SK-N-SH treated with all-trans-retinoic acid at 6 μM for 48 hours (cell line): ENCODE results near the gene GRN.

Experiments used
- ATAC-seq: fragments of 200-7000 bp; cut with Tn5 transposase; 3 replicates; pipeline ENCODE4 v1.9.1; 2020; ENCODE audit warnings: mild to moderate bottlenecking, moderate library complexity
- ARNTL ChIP-seq: fragments of 450-650 bp; formaldehyde crosslinking; IDR thresholded peaks from 2 replicates; pipeline ENCODE4 v1.5.0; 2020; ENCODE audit warnings: low read depth, mild to moderate bottlenecking, moderate library complexity, borderline replicate concordance
- BACH2 ChIP-seq: fragments of 250-450 bp; sonication (Bioruptor Pico); IDR thresholded peaks from 2 replicates; pipeline ENCODE4 v1.9.0; 2021; ENCODE audit warnings: mild to moderate bottlenecking, borderline replicate concordance
- CREB5 ChIP-seq: fragments of 250-450 bp; sonication (Bioruptor Pico); IDR thresholded peaks from 2 replicates; pipeline ENCODE4 v1.5.1; 2020; ENCODE audit warnings: low read depth, mild to moderate bottlenecking, moderate library complexity
- CSDC2 ChIP-seq: fragments of 250-450 bp; sonication (Bioruptor Pico); IDR thresholded peaks from 2 replicates; pipeline ENCODE4 v1.5.0; 2020; ENCODE audit warnings: mild to moderate bottlenecking, moderate library complexity
- CSRNP3 ChIP-seq: fragments of 250-450 bp; sonication (Bioruptor Pico); IDR thresholded peaks from 2 replicates; pipeline ENCODE4 v1.5.1; 2021; ENCODE audit warnings: mild to moderate bottlenecking, moderate library complexity
- ESRRG ChIP-seq: fragments of 250-450 bp; sonication (Bioruptor Pico); IDR thresholded peaks from 2 replicates; pipeline ENCODE4 v1.6.1; 2021; ENCODE audit warnings: mild to moderate bottlenecking
- GLIS3 ChIP-seq: fragments of 250-450 bp; sonication (Bioruptor Pico); IDR thresholded peaks from 2 replicates; pipeline ENCODE4 v1.5.0; 2020; ENCODE audit warnings: mild to moderate bottlenecking, moderate library complexity
- ISL1 ChIP-seq: fragments of 250-450 bp; sonication (Bioruptor Pico); IDR thresholded peaks from 2 replicates; pipeline ENCODE4 v2.1.2; 2022; ENCODE audit warnings: mild to moderate bottlenecking, moderate library complexity
- OSR1 ChIP-seq: fragments of 250-450 bp; sonication (Bioruptor Pico); IDR thresholded peaks from 2 replicates; pipeline ENCODE4 v1.8.0; 2022; ENCODE audit warnings: moderate library complexity, mild to moderate bottlenecking, inconsistent platforms
- PATZ1 ChIP-seq: fragments of 250-450 bp; sonication (Bioruptor Pico); IDR thresholded peaks from 2 replicates; pipeline ENCODE4 v1.8.0; 2020; ENCODE audit warnings: mild to moderate bottlenecking, moderate library complexity, borderline replicate concordance
- POU6F1 ChIP-seq: fragments of 250-450 bp; sonication (Bioruptor Pico); IDR thresholded peaks from 2 replicates; pipeline ENCODE4 v1.8.0; 2021; ENCODE audit warnings: low read depth, mild to moderate bottlenecking, moderate library complexity, borderline replicate concordance
- PPARA ChIP-seq: fragments of 250-450 bp; sonication (Bioruptor Pico); IDR thresholded peaks from 2 replicates; pipeline ENCODE4 v1.5.0; 2020; ENCODE audit warnings: mild to moderate bottlenecking, borderline replicate concordance
- RARB ChIP-seq: fragments of 250-450 bp; sonication (Bioruptor Pico); IDR thresholded peaks from 2 replicates; pipeline ENCODE4 v1.8.0; 2021; ENCODE audit warnings: mild to moderate bottlenecking, moderate library complexity
- SNAI2 ChIP-seq: fragments of 250-450 bp; sonication (Bioruptor Pico); IDR thresholded peaks from 2 replicates; pipeline ENCODE4 v1.5.0; 2020; ENCODE audit warnings: mild to moderate bottlenecking, moderate library complexity
- TCF4 ChIP-seq: fragments of 250-450 bp; sonication (Bioruptor Pico); IDR thresholded peaks from 2 replicates; pipeline ENCODE4 v1.8.0; 2021; ENCODE audit warnings: mild to moderate bottlenecking, moderate library complexity, borderline replicate concordance
- TOX ChIP-seq: fragments of 250-450 bp; sonication (Bioruptor Pico); IDR thresholded peaks from 2 replicates; pipeline ENCODE4 v1.8.0; 2021; ENCODE audit warnings: mild to moderate bottlenecking, moderate library complexity, borderline replicate concordance
- ZC3H10 ChIP-seq: fragments of 250-450 bp; sonication (Bioruptor Pico); IDR thresholded peaks from 2 replicates; pipeline ENCODE4 v1.5.1; 2021; ENCODE audit warnings: mild to moderate bottlenecking, moderate library complexity
- ZFP3 ChIP-seq: fragments of 250-450 bp; sonication (Bioruptor Pico); IDR thresholded peaks from 2 replicates; pipeline ENCODE4 v1.5.0; 2020; ENCODE audit warnings: mild to moderate bottlenecking, moderate library complexity
- ZFP30 ChIP-seq: fragments of 450-650 bp; formaldehyde crosslinking; IDR thresholded peaks from 2 replicates; pipeline ENCODE4 v1.5.0; 2022; ENCODE audit warnings: mild to moderate bottlenecking, moderate library complexity
- ZNF565 ChIP-seq: fragments of 450-650 bp; formaldehyde crosslinking; conservative IDR thresholded peaks from 2 replicates; pipeline ENCODE4 v1.5.0; 2020; ENCODE audit warnings: low read depth, mild to moderate bottlenecking, moderate library complexity
- ZNF70 ChIP-seq: fragments of 450-650 bp; formaldehyde crosslinking; IDR thresholded peaks from 2 replicates; pipeline ENCODE4 v1.5.0; 2020; ENCODE audit warnings: mild to moderate bottlenecking, moderate library complexity
- ZNF8 ChIP-seq: fragments of 450-650 bp; formaldehyde crosslinking; IDR thresholded peaks from 2 replicates; pipeline ENCODE4 v1.5.0; 2020; ENCODE audit warnings: mild to moderate bottlenecking, moderate library complexity
- TF ChIP-seq, protein P1 (sequence below): fragments of 250-450 bp; sonication (Bioruptor Pico); IDR thresholded peaks from 2 replicates; pipeline ENCODE4 v1.5.0; 2020; ENCODE audit warnings: mild to moderate bottlenecking, moderate library complexity

Gene GRN

DNA sequence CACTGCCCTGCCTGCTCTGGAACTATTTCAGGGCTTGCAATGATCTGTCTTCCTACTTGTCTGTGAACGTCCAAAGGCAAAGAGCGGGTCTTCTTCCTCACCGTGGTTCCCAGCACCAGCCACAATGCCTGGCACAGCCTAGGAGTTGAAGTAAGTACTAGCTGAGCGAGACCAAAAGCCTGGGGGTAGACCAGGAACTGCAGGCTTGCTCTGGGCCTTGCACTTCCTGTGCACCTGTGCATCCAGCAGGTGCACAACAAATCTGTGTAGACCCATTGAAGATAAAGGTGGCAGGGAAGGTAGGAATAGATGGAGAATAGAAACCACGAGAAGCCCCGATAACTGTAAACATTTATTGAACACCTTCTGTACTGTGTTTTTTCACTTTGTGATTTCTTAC is 13.9 kb downstream of the GRN start:
- TF ChIP-seq TOX (CRISPR knock-in tag): no peak
- no peak for TF ChIP-seq TCF4 (CRISPR knock-in tag)
- TF ChIP-seq ISL1: no peak
- TF ChIP-seq ZFP3: no peak
- no peak for TF ChIP-seq ESRRG (CRISPR knock-in tag)
- TF ChIP-seq PATZ1 (CRISPR knock-in tag): no peak
- TF ChIP-seq SNAI2: no peak
- TF ChIP-seq OSR1 (CRISPR knock-in tag): no peak
- no peak for TF ChIP-seq GLIS3 (CRISPR knock-in tag)
- no peak for TF ChIP-seq RARB
- no peak for TF ChIP-seq BACH2 (CRISPR knock-in tag)
- no peak for TF ChIP-seq POU6F1 (CRISPR knock-in tag)
- no peak for TF ChIP-seq CSDC2 (CRISPR knock-in tag)
- no peak for TF ChIP-seq ZC3H10
- TF ChIP-seq CREB5 (CRISPR knock-in tag): no peak
- no peak for TF ChIP-seq ARNTL (CRISPR knock-in tag)
- TF ChIP-seq ZFP30 (CRISPR knock-in tag): no peak
- TF ChIP-seq ZNF565 (CRISPR knock-in tag): no peak
- TF ChIP-seq, protein P1, sequence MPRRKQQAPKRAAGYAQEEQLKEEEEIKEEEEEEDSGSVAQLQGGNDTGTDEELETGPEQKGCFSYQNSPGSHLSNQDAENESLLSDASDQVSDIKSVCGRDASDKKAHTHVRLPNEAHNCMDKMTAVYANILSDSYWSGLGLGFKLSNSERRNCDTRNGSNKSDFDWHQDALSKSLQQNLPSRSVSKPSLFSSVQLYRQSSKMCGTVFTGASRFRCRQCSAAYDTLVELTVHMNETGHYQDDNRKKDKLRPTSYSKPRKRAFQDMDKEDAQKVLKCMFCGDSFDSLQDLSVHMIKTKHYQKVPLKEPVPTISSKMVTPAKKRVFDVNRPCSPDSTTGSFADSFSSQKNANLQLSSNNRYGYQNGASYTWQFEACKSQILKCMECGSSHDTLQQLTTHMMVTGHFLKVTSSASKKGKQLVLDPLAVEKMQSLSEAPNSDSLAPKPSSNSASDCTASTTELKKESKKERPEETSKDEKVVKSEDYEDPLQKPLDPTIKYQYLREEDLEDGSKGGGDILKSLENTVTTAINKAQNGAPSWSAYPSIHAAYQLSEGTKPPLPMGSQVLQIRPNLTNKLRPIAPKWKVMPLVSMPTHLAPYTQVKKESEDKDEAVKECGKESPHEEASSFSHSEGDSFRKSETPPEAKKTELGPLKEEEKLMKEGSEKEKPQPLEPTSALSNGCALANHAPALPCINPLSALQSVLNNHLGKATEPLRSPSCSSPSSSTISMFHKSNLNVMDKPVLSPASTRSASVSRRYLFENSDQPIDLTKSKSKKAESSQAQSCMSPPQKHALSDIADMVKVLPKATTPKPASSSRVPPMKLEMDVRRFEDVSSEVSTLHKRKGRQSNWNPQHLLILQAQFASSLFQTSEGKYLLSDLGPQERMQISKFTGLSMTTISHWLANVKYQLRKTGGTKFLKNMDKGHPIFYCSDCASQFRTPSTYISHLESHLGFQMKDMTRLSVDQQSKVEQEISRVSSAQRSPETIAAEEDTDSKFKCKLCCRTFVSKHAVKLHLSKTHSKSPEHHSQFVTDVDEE (CRISPR knock-in tag): no peak
- no peak for TF ChIP-seq CSRNP3 (CRISPR knock-in tag)
- ATAC-seq: no peak

GRCh38 chr17:44359458-44360143 is 14.5 kb downstream of the GRN start:
- no peak for TF ChIP-seq ZFP30 (CRISPR knock-in tag)
- no peak for TF ChIP-seq ESRRG (CRISPR knock-in tag)
- no peak for TF ChIP-seq BACH2 (CRISPR knock-in tag)
- no peak for TF ChIP-seq TOX (CRISPR knock-in tag)
- TF ChIP-seq PPARA (CRISPR knock-in tag): no peak
- no peak for TF ChIP-seq PATZ1 (CRISPR knock-in tag)
- TF ChIP-seq GLIS3 (CRISPR knock-in tag): no peak
- TF ChIP-seq ISL1: no peak
- TF ChIP-seq OSR1 (CRISPR knock-in tag): no peak
- TF ChIP-seq ZC3H10: no peak
- no peak for TF ChIP-seq CSRNP3 (CRISPR knock-in tag)
- TF ChIP-seq ZNF70 (CRISPR knock-in tag): no peak
- no peak for TF ChIP-seq TCF4 (CRISPR knock-in tag)
- TF ChIP-seq ZNF565 (CRISPR knock-in tag): no peak
- no peak for TF ChIP-seq ZNF8 (CRISPR knock-in tag)
- TF ChIP-seq CSDC2 (CRISPR knock-in tag): no peak
- no peak for ATAC-seq
